DOHH2 (cell line): ENCODE results near the gene PRKD2.

Source experiments
- EZH2phosphoT487 ChIP-seq: fragments of 200-600 bp; sonication (generic); IDR thresholded peaks from 2 replicates; pipeline ENCODE4 v1.6.1; 2017; ENCODE audit warnings: borderline replicate concordance, mild to moderate bottlenecking, antibody characterized with exemption, low read length, moderate library complexity, mixed read lengths
- TF ChIP-seq, protein P1 (sequence below): fragments of 200-600 bp; sonication (generic); IDR thresholded peaks from one replicate; pipeline ENCODE4 v1.5.1; 2014; ENCODE audit warnings: antibody characterized with exemption, mild to moderate bottlenecking, low read depth, low read length; ENCODE audit not compliant: poor library complexity, severe bottlenecking

DNA sequence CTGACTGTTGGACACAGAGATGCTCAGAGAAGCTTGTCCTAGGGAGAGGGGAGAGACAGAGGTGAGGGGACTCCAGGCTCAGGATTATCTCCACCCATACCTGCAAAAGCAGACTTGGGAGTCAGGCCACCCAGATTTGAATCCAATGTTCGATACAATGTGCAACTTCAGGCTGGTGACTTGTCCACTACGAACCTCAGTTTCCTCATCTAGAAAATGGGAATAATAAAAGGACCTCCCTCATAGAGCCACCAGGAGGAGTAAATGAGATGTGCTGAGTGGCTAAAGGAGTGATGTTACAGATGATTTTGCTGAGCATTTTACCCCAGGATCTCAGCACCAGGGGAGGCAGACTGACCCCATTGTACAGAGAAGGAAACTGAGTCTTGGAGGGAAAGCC is 25.0 kb downstream of the PRKD2 start:
- TF ChIP-seq, protein P1, sequence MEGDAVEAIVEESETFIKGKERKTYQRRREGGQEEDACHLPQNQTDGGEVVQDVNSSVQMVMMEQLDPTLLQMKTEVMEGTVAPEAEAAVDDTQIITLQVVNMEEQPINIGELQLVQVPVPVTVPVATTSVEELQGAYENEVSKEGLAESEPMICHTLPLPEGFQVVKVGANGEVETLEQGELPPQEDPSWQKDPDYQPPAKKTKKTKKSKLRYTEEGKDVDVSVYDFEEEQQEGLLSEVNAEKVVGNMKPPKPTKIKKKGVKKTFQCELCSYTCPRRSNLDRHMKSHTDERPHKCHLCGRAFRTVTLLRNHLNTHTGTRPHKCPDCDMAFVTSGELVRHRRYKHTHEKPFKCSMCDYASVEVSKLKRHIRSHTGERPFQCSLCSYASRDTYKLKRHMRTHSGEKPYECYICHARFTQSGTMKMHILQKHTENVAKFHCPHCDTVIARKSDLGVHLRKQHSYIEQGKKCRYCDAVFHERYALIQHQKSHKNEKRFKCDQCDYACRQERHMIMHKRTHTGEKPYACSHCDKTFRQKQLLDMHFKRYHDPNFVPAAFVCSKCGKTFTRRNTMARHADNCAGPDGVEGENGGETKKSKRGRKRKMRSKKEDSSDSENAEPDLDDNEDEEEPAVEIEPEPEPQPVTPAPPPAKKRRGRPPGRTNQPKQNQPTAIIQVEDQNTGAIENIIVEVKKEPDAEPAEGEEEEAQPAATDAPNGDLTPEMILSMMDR = no peak
- no peak for TF ChIP-seq EZH2phosphoT487
